ENCODE data around the gene PPP2R1B.

- TF ChIP-seq EZH2 (IDR thresholded peaks at IDR 0.05) (no peak), POLR2AphosphoS5 (IDR thresholded peaks at IDR 0.05; ENCODE audit: borderline replicate concordance, low read depth, low read length) (no peak)
These were observed 49.3 kb upstream of the PPP2R1B start for GRCh38 chr11:111815489-111815888.
